Motor neuron (in vitro differentiated cells): Measurements from ENCODE around the gene NKX1-1. TPM values are rescaled to one million over a fixed set of nuclear protein-coding genes. Genes with fewer than 3 reads are reported as not detected.
A peak's percentile ranks its signal among the peaks of the same experiment; 100 is the strongest.

Experiments used
- ATAC-seq, 8 experiments: fragments of 200-7000 bp; cut with Tn5 transposase; replicated peaks in 6 of 8; 2 replicates each; pipeline ENCODE4 v1.8.0; 2021; ENCODE audit warnings: mild to moderate bottlenecking in 8 of 8, moderate library complexity in 8 of 8
- H3K27ac ChIP-seq, 2 donors: fragments of 250-450 bp; sonication (Bioruptor Pico); 2 replicates each; pipeline ENCODE4 v1.9.0; 2021; ENCODE audit warnings: antibody characterized with exemption in 2 of 2, mild to moderate bottlenecking in 2 of 2, moderate library complexity in 1 of 2
- H3K4me1 ChIP-seq, 2 donors: fragments of 250-450 bp; sonication (Bioruptor Pico); replicated peaks in 1 of 2; 2 replicates each; pipeline ENCODE4 v1.6.1; 2021; ENCODE audit warnings: antibody characterized with exemption in 2 of 2, mild to moderate bottlenecking in 2 of 2, moderate library complexity in 1 of 2
- H3K4me3 ChIP-seq, 5 donors: fragments of 250-450 bp; sonication (Bioruptor Pico); 2 replicates each; pipeline ENCODE4 v1.9.0; 2021; ENCODE audit warnings: antibody characterized with exemption in 5 of 5, mild to moderate bottlenecking in 5 of 5, moderate library complexity in 4 of 5
- WGBS, 10 experiments: fragments of 450-650 bp; shearing (Covaris generic); methylation state at CpG; one replicate each; pipeline ENCODE4 v1.0.0; 2022; 5-methylcytosine and 5-hydroxymethylcytosine counted together
- in situ Hi-C, 9 experiments: fragments of 400-800 bp; cut with MboI; loops; one replicate each; pipeline ENCODE4 v1.15.0; 2021; ENCODE audit warnings: low sequenced_read_pairs in 9 of 9, low pct_unique_long_range_greater_than_20kb in 2 of 9; ENCODE audit not compliant: unreplicated experiment in 9 of 9
- total RNA-seq, 8 experiments: library from RNA; unstranded; fragments of 300-600 nt; gene quantifications; 2 replicates each; pipeline versions ENCODE4 v1.2.3 to v1.2.4, GENCODE V29; 2022

Gene NKX1-1
- total RNA-seq, 8 experiments from 2014 or later, result 0.11 to 0.47 TPM; not detected in 6

DNA sequence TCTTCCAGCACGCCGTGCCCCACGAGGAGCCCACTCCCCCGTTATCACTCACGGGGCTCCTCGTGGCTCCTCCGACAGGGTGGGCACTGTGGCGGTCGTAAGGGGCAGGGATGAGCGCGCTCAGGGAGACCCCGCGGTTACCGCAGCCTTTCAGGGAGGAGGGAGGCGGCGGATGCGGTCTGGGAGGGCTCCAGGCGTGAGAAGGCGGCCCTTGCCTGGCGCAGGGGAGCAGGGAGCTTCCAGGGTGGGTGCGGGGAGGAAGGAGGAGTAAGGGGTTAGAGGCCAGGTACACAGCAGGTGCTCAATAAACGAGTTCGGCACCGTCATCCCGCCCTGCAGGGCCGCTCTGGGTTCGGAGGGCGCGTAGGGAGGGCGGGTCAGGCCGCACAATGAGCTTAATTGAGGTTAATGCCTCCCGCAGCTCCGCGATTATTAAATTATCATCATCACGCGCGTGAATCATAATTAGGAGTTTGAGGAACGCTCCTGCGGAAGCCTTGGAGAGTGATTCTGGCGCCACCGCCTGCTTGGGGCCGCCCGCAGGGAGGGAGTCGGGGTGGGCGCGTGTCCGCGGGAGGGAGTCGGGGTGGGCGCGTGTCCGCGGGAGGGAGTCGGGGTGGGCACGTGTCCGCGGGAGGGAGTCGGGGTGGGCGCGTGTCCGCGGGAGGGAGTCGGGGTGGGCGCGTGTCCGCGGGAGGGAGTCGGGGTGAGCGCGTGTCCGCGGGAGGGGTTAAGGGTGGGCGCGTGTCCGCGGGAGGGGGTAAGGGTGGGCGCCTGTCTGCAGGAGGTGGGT, 7.6 kb upstream of the NKX1-1 start:
- H3K4me3 ChIP-seq, result no peak overlapping the region
- 30% methylated on average over 4 of the region's 77 CpGs; no CpG with 5 or more reads in 9 of the 10 experiments for WGBS, 10 experiments
- no peak for ATAC-seq
- no peak overlapping the region for H3K27ac ChIP-seq
- in situ Hi-C loops, result no loop called here
- no peaks in the 10 kb centered on the region for H3K4me1 ChIP-seq

DNA sequence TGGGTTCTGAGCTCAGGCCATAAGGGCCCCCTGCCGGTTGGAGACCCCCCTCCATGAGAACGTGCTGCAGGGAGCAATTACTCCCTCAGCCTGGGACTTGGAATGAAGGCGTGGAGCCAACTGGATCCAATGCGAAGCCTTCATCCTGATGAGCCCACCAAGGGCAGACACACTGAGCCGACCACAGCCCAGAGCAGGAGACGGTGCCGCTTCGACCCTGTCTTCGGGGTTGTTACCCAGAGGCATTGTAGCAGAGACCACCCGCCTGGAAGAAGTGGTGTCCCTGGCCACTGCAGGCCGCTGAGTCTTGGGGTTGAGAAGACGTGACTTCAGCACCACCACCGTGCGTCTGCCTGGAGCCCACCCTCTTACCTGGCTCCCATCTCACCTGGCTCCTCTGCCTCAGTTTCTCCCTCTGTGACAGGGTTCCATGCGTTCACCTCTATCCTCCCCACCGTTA, 7.0 kb upstream of the NKX1-1 start:
- ATAC-seq, result no peak
- Histone ChIP-seq H3K4me1 (no peaks in the 10 kb centered on the region), H3K27ac (no peak overlapping the region), H3K4me3 (no peak overlapping the region)
- 33 to 83% (median 66%) methylated on average over 2 to 4 of the region's 16 CpGs; no CpG with 5 or more reads in 6 of the 10 experiments for WGBS, 10 experiments
- in situ Hi-C loops, result no loop called here

DNA sequence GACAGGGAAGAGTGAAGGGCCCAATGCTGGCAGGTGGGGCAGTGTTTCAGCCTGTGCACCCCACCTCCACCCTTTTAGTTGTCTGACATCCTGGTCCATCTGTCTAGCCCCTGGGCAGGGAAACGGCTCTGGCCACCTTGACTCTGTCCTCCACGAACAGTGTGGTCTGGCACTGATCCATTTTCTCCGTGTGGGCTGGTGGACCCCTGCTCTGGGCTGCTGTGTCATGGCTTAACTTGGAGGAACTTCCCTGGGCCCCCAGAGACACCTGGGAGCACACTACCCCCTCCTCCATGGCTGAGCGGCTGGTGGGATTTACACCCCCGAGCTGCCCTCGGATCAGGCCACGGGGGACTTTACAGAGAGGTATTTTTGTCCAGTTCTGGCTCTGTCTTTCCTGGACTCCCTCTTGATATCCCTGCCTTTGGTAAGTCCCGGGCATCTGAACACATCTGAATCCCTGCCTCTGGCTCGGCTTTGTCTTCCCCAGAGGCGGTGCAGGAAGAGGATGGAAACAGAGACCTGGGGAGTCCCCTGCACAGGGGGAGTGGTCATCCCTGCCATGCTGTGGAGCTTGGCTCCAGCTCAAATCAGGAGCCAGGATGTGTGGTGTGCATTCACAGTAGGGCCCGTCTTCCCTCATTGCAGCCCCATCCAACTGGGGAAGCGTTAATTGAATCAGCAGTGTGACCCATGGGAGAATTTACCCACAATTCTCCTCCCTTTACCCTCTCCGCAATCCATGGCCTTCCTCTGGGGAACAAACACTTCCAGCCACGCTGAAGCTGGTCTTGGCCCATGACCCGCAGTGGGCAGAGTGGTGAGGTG, 6.3 kb upstream of the NKX1-1 start:
- peak in 2 of 8 experiments; percentile 10 to 11 for ATAC-seq
- Histone ChIP-seq H3K4me1 (no peaks in the 10 kb centered on the region), H3K4me3 (no peak overlapping the region), H3K27ac (no peak overlapping the region)
- in situ Hi-C loops, result no loop called here
- 18 to 64% (median 47%) methylated on average over 3 to 10 of the region's 15 CpGs; no CpG with 5 or more reads in 5 of the 10 experiments for WGBS, 10 experiments

DNA sequence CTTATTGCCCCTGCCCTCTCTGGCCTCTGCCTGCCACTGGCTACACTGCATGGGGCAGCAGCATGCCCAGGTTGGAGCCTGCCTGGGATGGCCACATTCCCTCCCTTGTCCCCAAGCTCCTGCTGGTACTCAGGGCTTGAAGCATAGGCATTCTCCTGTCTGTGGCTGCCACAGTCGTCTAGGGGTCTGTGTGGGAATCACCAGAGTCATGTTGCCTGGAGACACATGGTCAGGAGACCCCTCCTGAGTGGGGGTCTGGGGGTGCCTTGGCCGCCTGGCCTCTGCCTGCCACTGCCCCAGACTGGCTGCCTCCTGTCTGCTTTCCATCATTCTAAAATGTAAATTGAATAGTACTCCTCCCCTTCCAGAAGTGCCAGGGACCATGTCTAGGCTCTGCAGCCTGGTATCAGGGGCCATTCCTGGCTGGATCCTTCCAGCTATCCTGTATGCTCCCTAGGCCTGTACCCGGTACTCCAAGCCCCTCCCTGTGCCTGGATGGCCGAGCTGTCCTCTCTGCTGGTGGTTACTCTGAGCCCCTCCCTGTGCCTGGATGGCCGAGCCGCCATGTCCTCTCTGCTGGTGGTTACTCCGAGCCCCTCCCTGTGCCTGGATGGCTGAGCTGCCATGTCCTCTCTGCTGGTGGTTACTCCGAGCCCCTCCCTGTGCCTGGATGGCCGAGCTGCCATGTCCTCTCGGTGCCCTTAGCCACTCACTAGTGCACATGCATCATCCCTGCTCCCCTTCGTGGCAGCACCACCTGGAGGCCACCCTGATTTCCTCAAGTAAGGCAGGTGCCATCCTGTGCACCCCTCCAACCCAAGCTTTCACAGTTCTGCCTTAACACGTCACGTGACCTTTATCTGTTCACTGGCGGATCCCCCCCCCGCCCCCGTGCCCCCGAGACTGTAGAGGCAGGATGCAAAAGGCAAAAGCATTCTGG, 5.5 kb upstream of the NKX1-1 start:
- in situ Hi-C loops, result no loop called here
- WGBS, 10 experiments, result 0 to 60% (median 18%) methylated on average over 1 to 6 of the region's 17 CpGs; no CpG with 5 or more reads in 4 of the 10 experiments
- peaks cover 0 to under 1% of the 10 kb centered on the region in 2 donors for H3K4me1 ChIP-seq
- ATAC-seq, result peak in 1 of 8 experiments; percentile 16
- H3K27ac ChIP-seq, result no peak overlapping the region
- H3K4me3 ChIP-seq, result no peak overlapping the region

DNA sequence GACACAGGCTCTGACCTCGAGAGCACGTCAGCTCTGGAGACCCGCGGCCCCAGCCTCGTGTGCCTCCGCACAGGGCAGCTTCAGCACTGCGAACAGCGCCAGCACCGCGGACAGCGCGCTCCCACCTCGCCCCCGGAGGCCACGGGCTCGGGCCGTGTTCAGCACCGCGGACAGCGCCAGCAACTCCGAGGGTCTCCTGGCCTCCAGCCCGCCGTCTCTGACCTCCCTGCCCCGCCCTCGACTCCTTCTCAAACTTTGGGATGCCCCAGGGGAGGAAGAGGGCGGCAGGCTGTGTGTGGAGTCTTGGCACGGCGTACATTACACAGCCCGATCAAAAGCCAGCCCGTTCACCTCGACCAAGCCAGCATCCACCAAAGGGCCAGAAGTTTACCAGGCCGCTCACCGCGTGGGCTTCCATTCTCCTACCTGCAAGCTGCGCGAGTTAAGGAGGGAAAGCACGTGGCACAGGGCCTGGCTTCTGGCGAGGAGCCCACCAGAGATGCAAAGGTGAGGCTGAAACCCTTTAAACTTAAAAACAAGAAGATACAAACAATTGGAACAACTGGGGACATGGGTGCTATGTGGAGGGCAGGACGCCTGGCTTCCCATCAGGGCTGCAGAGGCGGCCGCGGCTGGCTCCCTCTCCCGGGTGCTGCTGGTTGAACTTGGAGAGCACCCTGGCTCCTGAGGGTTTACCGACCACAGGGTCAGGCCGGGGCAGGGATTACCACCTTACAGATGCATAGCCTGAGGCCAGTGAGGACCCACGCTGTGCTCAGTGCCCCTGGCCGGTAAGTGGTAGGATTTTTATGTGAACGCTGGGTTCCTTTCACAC, 4.5 kb upstream of the NKX1-1 start:
- in situ Hi-C loops, result no loop called here
- 11 to 45% (median 15%) methylated on average over 1 to 20 of the region's 48 CpGs; no CpG with 5 or more reads in 3 of the 10 experiments for WGBS, 10 experiments
- peak; percentile 48 to 91 (median 81) for ATAC-seq

DNA sequence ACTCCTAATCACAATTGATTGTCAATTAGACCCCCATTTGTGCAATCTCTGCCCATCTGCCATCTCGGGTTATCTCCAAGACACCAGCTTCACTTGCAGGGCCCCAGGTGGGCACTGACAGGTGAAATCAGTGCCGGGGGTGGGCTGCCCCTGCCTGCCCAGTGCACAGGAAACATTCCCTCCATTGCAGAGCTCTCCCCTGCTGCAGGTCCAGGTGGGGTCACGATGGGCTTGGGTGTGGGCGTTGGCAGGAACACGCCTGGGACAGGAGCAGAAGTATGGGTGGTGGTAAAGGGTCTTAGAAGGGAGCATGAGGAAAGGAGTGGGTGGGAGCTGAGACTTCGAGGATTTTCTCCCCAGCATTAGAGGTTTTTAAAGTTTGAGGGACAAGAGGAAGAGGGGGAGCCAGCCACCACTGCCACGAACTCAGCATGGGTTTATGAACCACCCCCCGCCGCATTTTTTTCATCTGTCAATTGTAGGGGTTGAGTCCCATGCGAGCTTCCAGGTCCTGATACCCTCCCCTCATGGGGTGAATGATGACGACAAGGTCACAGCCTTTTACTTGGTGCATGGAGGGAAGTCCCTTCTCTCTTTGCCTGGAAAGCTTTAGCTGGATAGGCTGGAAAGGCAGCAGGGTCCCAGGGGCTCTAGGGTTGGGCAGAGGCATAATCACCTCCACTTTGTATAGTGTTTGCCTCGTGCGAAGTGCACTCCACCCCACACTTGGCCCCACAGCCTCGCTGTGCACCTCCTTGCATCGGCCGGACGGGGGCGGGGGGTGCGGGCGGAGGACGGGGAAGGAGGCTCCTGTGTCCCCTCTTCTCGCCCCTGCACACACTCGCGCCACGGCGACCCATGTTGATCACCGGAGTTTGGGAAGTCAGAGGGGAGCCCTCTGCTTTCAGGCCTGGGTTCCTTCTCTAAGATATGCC, 3.5 kb upstream of the NKX1-1 start:
- Histone ChIP-seq H3K27ac (no peak overlapping the region), H3K4me1 (peaks cover 4 to 5% of the 10 kb centered on the region in 2 donors), H3K4me3 (no peak overlapping the region)
- WGBS, 10 experiments, result 10 to 63% (median 30%) methylated on average over 2 to 6 of the region's 27 CpGs; no CpG with 5 or more reads in 3 of the 10 experiments
- peak in 1 of 8 experiments; percentile 2 for ATAC-seq
- in situ Hi-C loops, result no loop called here

More for the DNA sequence above, 4.5 kb upstream of the NKX1-1 start:
- Histone ChIP-seq H3K4me3 (no peak overlapping the region), H3K4me1 (peaks cover 4 to 5% of the 10 kb centered on the region in 2 donors), H3K27ac (no peak overlapping the region)

DNA sequence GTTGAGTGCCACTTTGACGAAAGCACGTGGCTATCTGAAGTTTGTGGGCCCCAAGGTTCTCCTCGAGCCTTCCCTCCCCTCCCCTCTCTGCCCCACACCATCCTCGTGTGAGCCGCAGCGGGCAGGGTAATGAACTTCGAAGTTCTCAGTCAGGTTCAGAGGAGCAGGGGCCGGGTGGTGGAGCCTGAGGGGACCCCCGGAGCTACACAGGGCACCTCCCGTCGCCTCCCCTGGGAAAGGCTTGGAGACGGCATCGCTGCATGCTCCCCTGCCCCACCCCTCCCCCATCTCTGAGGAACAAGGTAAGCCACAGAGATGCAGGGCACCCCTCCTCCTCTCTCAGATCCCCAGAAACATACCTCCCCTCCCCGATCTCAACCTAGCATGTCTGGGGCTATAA, 2.8 kb upstream of the NKX1-1 start:
- no peak overlapping the region for H3K4me3 ChIP-seq
- in situ Hi-C loops, result no loop called here

DNA sequence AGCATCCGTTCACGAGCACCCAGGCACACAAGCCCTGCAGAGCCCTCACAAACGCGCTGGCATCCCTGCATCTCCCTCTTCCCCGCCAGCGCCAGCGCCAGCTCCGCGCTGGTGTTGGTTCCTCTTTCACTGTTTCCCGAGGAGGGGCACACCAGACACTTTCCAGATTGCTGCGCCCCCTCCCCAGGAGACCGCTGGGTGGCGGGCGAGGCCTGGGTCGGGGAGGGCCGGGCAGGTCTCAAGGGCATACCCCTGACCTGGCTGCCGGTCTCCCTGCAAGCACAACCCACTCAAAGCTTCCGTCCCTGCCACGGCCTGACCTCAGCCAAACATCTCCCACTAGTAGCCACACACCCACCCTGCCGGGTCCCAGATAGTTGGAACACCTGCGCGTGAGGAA, 2.2 kb upstream of the NKX1-1 start:
- WGBS, 10 experiments, result 0 to 65% (median 3%) methylated on average over 1 to 11 of the region's 22 CpGs; no CpG with 5 or more reads in 1 of the 10 experiments
- ATAC-seq, result peak in 1 of 8 experiments; percentile 21

More for the DNA sequence above, 2.8 kb upstream of the NKX1-1 start:
- no peak for ATAC-seq
- Histone ChIP-seq H3K4me1 (peaks cover 4 to 5% of the 10 kb centered on the region in 2 donors), H3K27ac (no peak overlapping the region)
- 0 to 33% (median 7%) methylated on average over 1 to 3 of the region's 14 CpGs; no CpG with 5 or more reads in 6 of the 10 experiments for WGBS, 10 experiments

DNA sequence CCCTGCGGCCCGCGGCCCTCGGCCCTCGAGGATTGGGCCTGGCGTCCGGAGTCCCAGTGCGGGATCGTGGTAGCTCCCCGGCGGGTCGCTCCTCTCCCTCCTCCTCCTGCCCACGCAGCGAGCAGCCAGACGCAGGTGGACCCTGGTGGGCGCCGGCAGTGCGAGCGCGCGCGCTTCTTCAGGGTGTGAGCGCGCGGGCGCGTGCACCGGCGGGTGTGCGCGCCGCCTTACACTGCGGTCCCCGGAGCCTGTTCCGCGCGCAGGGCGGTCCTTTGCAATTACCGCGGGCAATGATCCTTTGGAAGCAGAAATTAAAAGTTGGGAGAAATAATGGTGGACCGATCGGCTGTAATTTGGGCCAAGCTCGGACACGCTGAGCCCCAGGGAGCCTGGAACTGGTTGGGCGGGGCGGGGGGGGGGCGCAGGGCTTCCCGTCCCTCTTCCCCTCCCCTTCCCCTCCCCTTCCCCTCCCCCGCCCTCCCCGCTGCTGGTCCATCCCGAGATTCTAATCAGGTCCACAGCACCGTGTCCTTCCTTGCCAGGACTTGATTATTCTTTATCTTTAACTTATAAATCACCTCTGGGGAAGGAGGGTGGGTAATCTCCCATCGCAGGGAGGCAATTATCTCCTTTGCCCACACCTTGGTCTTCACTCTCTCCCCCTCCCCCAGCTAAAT, 1.6 kb upstream of the NKX1-1 start:
- in situ Hi-C loops, result no loop called here
- 0 to 14% (median 7%) methylated on average over 1 to 19 of the region's 53 CpGs; no CpG with 5 or more reads in 6 of the 10 experiments for WGBS, 10 experiments
- Histone ChIP-seq H3K27ac (no peak overlapping the region), H3K4me3 (no peak overlapping the region), H3K4me1 (peaks cover 4 to 5% of the 10 kb centered on the region in 2 donors)
- ATAC-seq, result no peak

More for the DNA sequence above, 2.2 kb upstream of the NKX1-1 start:
- Histone ChIP-seq H3K27ac (no peak overlapping the region), H3K4me1 (peaks cover 4 to 5% of the 10 kb centered on the region in 2 donors), H3K4me3 (no peak overlapping the region)
- in situ Hi-C loops, result no loop called here

DNA sequence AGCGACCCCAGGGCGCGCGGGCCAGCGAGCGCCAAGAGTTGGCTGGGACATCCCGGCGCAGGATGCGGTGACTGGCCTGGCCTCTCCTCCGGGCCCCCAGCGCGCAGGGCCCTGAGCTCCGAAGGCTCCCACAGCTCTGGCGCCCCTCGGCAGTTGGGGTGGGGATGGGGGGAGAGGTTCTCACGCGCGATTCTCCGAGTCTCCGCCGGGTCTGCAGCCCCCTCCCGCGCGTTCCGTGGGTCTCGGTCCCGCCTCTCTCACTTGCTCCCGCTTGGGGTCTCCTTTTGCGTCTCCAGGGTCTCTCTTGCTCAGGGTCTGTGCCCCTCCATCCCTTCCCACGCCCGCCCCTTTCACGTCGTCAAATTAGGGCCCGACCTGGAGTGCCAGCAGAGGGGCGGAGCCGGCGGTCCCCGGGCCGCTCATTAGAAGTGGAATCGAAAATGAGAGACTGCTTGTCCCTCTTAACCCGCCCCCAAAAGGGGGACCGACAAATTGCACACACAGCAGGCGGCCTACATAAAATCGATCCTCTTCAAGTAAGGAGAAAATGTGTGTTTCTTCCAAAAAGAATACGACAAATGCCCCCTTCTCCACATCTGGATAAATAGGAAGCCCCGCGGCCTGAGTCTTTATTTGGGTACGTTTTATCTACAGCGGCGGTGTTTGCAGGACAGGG, 877 bp upstream of the NKX1-1 start:
- Histone ChIP-seq H3K27ac (no peak overlapping the region), H3K4me3 (no peak overlapping the region), H3K4me1 (peaks cover 4 to 5% of the 10 kb centered on the region in 2 donors)
- ATAC-seq, result no peak
- 2 to 28% (median 6%) methylated on average over 8 to 23 of the region's 50 CpGs; no CpG with 5 or more reads in 4 of the 10 experiments for WGBS, 10 experiments
- in situ Hi-C loops, result no loop called here
